Adrenal gland (tissue), 12 donors: ENCODE data around the gene CKMT2. TPM values are rescaled to one million over a fixed set of nuclear protein-coding genes. Genes with fewer than 3 reads are reported as not detected.

Experiments used
- DNase-seq, 7 donors: peaks; one replicate each; pipeline ENCODE4 v3.0.0-alpha.2; 2019 to 2020
- H3K27ac ChIP-seq, 5 donors: fragments of 200-600 bp; sonication (generic) in 4 of 5; 1 replicate in 3 of 5; 2 replicates in 2 of 5; pipeline versions ENCODE4 v1.5.1 to v1.8.0; 2016 to 2020; ENCODE audit warnings: mild to moderate bottlenecking in 1 of 5
- H3K27me3 ChIP-seq: fragments of 200-600 bp; 2 replicates; pipeline ENCODE4 v1.8.0; 2021
- H3K36me3 ChIP-seq, 2 donors: fragments of 200-600 bp; replicated peaks in 1 of 2; 1 replicate in 1 of 2; 2 replicates in 1 of 2; pipeline versions ENCODE4 v1.5.1 to v1.8.0; 2018 to 2022
- H3K4me1 ChIP-seq, 2 donors: fragments of 200-600 bp; replicated peaks in 1 of 2; 1 replicate in 1 of 2; 2 replicates in 1 of 2; pipeline versions ENCODE4 v1.5.1 to v1.8.0; 2018 to 2021
- H3K4me3 ChIP-seq, 4 donors: fragments of 200-600 bp; sonication (generic) in 3 of 4; one replicate each; pipeline ENCODE4 v1.5.1; 2016 to 2018
- H3K9me3 ChIP-seq, 3 donors: fragments of 200-600 bp; sonication (generic) in 1 of 3; replicated peaks in 1 of 3; 1 replicate in 2 of 3; 2 replicates in 1 of 3; pipeline versions ENCODE4 v1.5.1 to v1.8.0; 2016 to 2021
- POLR2A ChIP-seq, 2 donors: fragments of 450-650 bp; IDR thresholded peaks; one replicate each; pipeline ENCODE4 v1.6.1; 2017; ENCODE audit warnings: antibody characterized with exemption in 2 of 2, mild to moderate bottlenecking in 2 of 2, moderate library complexity in 1 of 2
- WGBS, 4 donors: extraction: QIAGEN DNeasy Blood & Tissue Kit in 2 of 4; methylation state at CpG; one replicate each; pipeline versions ENCODE4 v1.1.5 to v1.1.7; 2013 to 2017; 5-methylcytosine and 5-hydroxymethylcytosine counted together
- intact Hi-C, 2 donors: fragments of 100-400 bp; cut with DNase I; formaldehyde crosslinking; loops; one replicate each; pipeline versions ENCODE4 v1.14.1 to v1.15.0; 2022 to 2023
- polyA plus RNA-seq, 3 donors: library from polyadenylated mRNA; stranded (reverse); fragments of 200-250 nt in 2 of 3; fragments of 350-450 nt in 1 of 3; fragmentation: Illumina TruSeq in 1 of 3; extraction: RNeasy Lipid Tissue Mini Kit (QIAGEN cat#74804) in 1 of 3; gene quantifications; one replicate each; pipeline ENCODE4 v1.2.3, GENCODE V29; 2013 to 2014
- total RNA-seq, 9 donors: library from RNA; depleted of rRNA in 4 of 9; stranded (reverse); fragments of >200 nt in 4 of 9; fragments of 120-200 nt in 1 of 9; fragmentation: NEBNext Ultra II Directional in 1 of 9; extraction: Animal tissue kit (Norgen Biotek cat#: 25700) in 1 of 9; gene quantifications; one replicate each; pipeline versions ENCODE4 v1.1.0 to v1.2.4, GENCODE V29; 2013 to 2023
- TF ChIP-seq, protein P1 (sequence below), 6 experiments: fragments of 450-650 bp in 4 of 6; fragments of 200-600 bp in 2 of 6; sonication (generic) in 1 of 6; IDR thresholded peaks; 1 replicate in 5 of 6; 2 replicates in 1 of 6; pipeline versions ENCODE4 v1.5.1 to v1.8.0; 2016 to 2021; ENCODE audit warnings: antibody characterized with exemption in 6 of 6, mild to moderate bottlenecking in 2 of 6, moderate library complexity in 1 of 6
- donor health status: healthy with polysubstance abuse.
- donor health status: Bipolar disorder and iron deficiency.
- donor health status: DM: yes; HTN: yes; CAD: no.
- donor health status: DM: no; HTN: no; CAD: no.
- donor health status: DM: no; HTN: no; CAD: no.
- donor health status: DM: yes; HTN: yes; CAD: no.

The CKMT2 gene
- total and polyA plus RNA-seq, 12 donors: 22.5 to 112 (median 49.9) TPM

DNA sequence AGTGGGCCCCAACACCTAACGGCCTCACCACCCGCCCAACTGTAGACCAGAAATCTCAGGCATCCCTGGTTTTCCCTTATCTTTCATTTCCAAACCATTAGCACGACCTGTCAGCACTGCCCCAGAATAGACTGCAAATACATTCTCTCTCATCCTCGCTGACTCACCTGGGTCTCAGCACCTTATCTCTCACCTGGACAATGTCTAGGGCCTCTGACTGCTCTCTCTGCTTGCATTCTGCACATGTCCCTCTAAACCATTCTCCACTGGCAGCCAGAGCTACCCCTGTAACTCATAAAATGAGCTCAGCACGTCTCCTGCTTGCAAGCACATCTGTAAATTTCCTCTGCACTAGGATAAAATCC lies 12.7 kb downstream of the CKMT2 start:
- H3K27me3 ChIP-seq: no peaks in the 10 kb centered on the region
- H3K4me3 ChIP-seq: no peak overlapping the region
- peaks cover 16 to 37% of the 10 kb centered on the region in 2 donors for H3K4me1 ChIP-seq
- TF ChIP-seq, protein P1, sequence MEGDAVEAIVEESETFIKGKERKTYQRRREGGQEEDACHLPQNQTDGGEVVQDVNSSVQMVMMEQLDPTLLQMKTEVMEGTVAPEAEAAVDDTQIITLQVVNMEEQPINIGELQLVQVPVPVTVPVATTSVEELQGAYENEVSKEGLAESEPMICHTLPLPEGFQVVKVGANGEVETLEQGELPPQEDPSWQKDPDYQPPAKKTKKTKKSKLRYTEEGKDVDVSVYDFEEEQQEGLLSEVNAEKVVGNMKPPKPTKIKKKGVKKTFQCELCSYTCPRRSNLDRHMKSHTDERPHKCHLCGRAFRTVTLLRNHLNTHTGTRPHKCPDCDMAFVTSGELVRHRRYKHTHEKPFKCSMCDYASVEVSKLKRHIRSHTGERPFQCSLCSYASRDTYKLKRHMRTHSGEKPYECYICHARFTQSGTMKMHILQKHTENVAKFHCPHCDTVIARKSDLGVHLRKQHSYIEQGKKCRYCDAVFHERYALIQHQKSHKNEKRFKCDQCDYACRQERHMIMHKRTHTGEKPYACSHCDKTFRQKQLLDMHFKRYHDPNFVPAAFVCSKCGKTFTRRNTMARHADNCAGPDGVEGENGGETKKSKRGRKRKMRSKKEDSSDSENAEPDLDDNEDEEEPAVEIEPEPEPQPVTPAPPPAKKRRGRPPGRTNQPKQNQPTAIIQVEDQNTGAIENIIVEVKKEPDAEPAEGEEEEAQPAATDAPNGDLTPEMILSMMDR (IDR thresholded peaks at IDR 0.05): no peak
- TF ChIP-seq POLR2A (IDR thresholded peaks at IDR 0.05): no peak
- intact Hi-C loops: no loop called here
- H3K27ac ChIP-seq: peak overlapping the region in 1 of 5 donors; percentile 69
- H3K36me3 ChIP-seq: no peaks in the 10 kb centered on the region
- 71 to 89% (median 84%) methylated on average over 5 of the region's 5 CpGs for WGBS, 4 donors
- no peaks in the 10 kb centered on the region for H3K9me3 ChIP-seq
- DNase-seq: no peak

GRCh38 chr5:81246697-81247096 lies 13.6 kb downstream of the CKMT2 start:
- intact Hi-C loops: no loop called here
- Histone ChIP-seq H3K27ac (peak overlapping the region in 3 of 5 donors; percentile 42 to 69 (median 48)), H3K4me1 (peaks cover 16 to 35% of the 10 kb centered on the region in 2 donors), H3K4me3 (no peak overlapping the region), H3K27me3 (no peaks in the 10 kb centered on the region), H3K9me3 (no peaks in the 10 kb centered on the region), H3K36me3 (no peaks in the 10 kb centered on the region)
- WGBS, 4 donors: 89 to 96% (median 94%) methylated on average over 6 of the region's 6 CpGs
- TF ChIP-seq, protein P1 (IDR thresholded peaks at IDR 0.05): no peak
- TF ChIP-seq POLR2A (IDR thresholded peaks at IDR 0.05): no peak
- DNase-seq: no peak

DNA sequence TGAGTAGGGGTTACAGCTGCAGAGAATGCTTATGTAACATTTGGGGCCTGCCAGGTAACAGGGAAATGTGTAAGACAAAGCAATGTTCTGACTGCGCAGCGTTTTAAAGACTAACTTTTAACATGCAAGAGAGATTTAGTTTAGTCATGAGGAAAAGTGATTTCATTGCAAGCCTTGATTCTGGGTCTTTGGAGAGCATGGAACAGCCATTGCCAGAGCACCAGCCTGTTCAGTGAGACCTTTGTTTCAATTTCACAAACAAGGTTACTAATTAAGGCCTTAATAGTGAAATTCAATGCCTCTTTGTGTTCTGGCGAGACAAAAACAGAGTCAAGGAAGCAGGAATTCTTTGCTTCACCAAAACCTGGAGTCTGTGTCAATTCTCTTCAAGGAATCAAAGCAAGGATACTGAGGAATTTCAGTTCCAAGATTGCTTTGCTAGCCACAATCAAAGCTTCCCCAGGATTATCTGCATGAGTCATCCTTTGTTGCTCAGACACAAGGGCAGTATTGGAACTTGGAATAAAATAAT lies 14.4 kb downstream of the CKMT2 start:
- intact Hi-C loops: no loop called here
- 39 to 72% (median 55%) methylated on average over 3 of the region's 3 CpGs for WGBS, 4 donors
- no peak for DNase-seq

DNA sequence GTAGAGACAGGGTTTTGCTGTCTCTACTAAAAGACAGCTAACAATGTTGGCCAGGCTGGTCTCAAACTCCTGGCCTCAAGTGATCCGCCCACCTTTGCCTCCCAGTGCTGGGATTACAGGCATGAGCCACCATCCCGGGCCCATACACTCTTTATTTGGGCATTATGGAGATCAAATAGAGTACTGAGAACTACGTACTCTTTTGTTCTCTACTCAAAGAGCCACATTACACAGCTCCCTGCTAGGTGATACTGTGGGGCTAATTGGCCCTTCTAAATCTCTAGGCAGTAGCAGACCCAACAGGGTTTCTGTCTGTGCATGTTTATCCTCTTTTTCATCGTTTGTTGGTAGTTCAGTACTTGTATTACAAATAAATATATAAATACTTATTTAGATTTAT lies 16.1 kb downstream of the CKMT2 start:
- H3K36me3 ChIP-seq: peaks cover 0 to 14% of the 10 kb centered on the region in 2 donors
- no peaks in the 10 kb centered on the region for H3K27me3 ChIP-seq
- no peak overlapping the region for H3K4me3 ChIP-seq
- 87 to 94% (median 94%) methylated on average over 4 of the region's 4 CpGs for WGBS, 4 donors
- no peaks in the 10 kb centered on the region for H3K9me3 ChIP-seq
- intact Hi-C loops: no loop called here
- DNase-seq: no peak
- TF ChIP-seq, protein P1 (IDR thresholded peaks at IDR 0.05): no peak
- no peak for TF ChIP-seq POLR2A (IDR thresholded peaks at IDR 0.05)
- H3K4me1 ChIP-seq: peaks cover 16 to 30% of the 10 kb centered on the region in 2 donors
- no peak overlapping the region for H3K27ac ChIP-seq

More for the DNA sequence above, 14.4 kb downstream of the CKMT2 start:
- H3K4me3 ChIP-seq: no peak overlapping the region
- no peaks in the 10 kb centered on the region for H3K9me3 ChIP-seq
- H3K36me3 ChIP-seq: peaks cover 0 to 6% of the 10 kb centered on the region in 2 donors
- peaks cover 16 to 35% of the 10 kb centered on the region in 2 donors for H3K4me1 ChIP-seq
- H3K27ac ChIP-seq: peak overlapping the region in 3 of 5 donors; percentile 42 to 69 (median 48)
- TF ChIP-seq, protein P1 (IDR thresholded peaks at IDR 0.05): no peak
- no peak for TF ChIP-seq POLR2A (IDR thresholded peaks at IDR 0.05)
- no peaks in the 10 kb centered on the region for H3K27me3 ChIP-seq
